Stimulated activated CD4-positive, alpha-beta T cell treated with anti-CD3 and anti-CD28 coated beads, TNF-alpha, amount 100 ng/mL, for 4 hours (primary cell): ENCODE data around the gene DDX20.
"Not testable (repeated sequence)": the region's sequence is repeated elsewhere in the genome, so short reads cannot be mapped to it uniquely, and the experiment has no call there.

Experiments
- DNase-seq, 3 experiments: peaks; one replicate each; pipeline ENCODE4 v3.0.0-alpha.2; 2020; ENCODE audit warnings: low read depth in 3 of 3

Gene DDX20

DNA sequence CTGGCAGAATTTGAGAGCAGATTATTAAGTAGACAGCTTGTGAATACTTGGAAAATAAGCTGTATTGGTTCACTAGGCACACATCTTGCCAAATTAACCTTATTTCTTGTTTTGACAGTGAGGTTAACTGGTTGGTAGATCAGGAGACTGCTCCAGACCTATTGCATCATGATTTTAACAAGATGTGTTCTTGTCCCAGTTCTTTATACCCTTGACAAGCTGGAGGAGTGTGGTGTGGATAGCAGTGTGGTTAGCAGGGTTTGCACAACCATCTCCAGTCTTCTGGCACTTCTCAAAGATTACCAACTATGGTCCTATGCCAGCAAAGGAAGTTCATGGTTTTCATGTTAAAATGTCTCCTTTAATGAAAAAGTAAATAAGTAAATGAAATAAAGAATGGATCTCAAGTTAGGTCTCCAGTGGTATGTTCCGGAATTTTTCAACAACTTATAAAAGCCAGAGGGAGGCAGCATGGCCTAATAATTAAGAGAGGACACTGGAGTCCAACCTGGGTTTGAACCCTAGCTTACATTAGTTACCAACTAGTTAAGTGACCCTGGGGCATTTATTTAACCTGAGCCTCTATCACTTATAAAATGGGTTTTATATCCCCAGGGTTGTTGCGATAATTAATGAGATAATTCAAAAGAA lies 34.1 kb downstream of the DDX20 start:
- no peak for DNase-seq

DNA sequence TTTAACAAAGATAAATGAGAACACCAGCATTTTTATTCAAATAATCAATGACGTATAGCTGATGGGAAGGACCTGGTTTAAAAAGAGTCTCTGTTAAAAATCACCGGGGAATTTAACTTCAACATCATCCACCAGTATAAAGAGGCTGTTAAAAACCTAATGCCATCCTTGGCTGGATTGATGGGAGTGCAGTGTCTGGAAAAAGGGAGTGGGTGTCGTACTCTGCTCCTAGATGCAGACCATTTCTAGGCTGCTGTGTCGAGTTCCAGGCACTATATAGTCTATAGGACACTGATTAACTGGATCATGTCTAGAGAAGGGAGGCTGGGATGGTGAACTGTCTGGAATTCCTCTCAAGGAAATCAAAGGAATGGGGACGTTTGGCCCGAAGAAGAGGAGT lies 36.1 kb downstream of the DDX20 start:
- no peak for DNase-seq

DNA sequence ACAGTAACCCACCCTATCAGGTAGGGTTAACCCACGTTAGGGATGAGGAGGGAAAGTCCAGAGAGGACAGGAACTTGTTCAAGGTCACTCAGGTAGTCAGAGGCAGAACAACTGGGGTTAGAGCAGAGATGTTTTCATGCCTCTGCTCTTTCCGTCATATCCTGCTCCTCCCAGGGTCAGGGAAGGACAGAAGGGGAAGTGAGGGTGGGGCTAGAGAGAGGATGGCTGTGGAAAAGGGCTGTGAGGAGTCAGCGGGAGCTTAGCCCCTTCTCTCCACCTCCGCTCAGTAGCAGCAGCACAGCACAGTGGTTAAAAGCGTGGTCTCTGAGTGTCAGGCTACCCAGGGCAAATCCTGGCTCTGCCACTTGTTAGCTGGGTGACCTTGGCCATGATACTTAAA lies 36.5 kb downstream of the DDX20 start:
- DNase-seq: no peak

DNA sequence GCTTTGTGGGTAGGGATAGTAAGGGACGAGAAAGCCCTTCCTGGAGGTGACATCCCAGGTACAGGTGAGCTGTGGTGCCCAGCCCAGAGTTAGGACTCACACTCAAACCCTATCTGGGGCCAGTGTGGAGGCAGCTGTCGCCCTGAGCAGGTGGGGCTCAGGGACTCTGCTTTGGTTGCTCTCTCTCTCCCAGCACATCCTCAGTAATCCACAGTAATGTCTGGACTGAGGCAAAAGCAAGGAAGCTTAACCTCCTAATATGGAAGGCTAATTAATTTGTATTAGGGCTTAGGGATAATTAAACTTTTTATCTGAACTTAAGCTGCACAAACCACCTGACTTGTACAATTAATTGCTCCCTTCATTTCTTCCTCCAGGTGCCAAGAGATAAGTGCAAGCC lies 38.2 kb downstream of the DDX20 start:
- no peak for DNase-seq

DNA sequence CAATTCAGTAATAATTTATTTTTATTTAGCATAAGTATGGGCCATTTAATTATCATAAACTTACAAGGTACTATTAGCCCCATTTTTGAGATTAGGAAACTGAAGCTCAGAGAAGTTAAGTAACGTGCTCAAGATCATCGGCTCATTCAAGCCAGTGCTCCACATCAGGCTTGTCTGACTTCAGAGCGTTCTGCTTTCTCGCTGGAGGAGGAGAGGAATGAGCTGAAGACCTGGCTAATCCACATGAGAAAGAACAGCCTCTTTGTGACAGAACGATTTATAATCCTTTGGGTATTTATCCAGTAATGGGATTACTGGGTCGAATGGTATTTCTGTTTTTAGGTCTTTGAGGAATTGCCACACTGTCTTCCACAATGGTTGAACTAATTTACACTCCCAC lies 39.7 kb downstream of the DDX20 start:
- no peak for DNase-seq

DNA sequence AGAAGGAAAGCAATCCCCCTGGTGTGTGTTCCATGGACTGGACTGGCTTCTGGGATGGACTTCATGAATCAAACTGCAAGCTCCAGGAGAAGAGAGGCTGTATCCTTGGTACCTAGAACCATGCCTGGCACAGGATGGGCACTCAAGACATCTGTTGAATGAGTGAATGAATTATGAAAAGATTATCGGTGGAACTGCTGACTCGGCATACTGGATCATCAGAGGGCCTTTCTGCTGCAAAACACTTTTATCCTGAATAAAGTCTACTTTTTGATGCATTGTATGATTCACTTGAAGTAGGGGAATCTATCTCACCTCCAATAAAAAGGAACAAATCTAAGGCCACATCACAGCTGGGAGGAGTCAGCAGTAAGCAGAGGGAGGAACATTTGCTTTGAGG lies 42.9 kb downstream of the DDX20 start:
- DNase-seq: no peak

DNA sequence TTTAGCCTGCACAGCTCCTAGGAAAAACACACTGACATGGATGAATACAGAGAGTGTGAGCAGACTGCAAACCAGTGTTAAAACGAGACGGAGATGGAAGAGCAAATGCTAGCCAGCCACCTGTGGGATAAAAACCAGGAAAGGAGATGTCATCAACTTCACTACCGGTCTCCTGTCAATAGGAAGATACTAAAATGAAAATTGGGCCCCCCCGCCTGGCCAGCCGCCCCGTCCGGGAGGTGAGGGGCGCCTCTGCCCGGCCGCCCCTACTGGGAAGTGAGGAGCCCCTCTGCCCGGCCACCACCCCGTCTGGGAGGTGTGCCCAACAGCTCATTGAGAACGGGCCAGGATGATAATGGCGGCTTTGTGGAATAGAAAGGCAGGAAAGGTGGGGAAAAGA lies 44.0 kb downstream of the DDX20 start:
- not testable (repeated sequence) for DNase-seq

DNA sequence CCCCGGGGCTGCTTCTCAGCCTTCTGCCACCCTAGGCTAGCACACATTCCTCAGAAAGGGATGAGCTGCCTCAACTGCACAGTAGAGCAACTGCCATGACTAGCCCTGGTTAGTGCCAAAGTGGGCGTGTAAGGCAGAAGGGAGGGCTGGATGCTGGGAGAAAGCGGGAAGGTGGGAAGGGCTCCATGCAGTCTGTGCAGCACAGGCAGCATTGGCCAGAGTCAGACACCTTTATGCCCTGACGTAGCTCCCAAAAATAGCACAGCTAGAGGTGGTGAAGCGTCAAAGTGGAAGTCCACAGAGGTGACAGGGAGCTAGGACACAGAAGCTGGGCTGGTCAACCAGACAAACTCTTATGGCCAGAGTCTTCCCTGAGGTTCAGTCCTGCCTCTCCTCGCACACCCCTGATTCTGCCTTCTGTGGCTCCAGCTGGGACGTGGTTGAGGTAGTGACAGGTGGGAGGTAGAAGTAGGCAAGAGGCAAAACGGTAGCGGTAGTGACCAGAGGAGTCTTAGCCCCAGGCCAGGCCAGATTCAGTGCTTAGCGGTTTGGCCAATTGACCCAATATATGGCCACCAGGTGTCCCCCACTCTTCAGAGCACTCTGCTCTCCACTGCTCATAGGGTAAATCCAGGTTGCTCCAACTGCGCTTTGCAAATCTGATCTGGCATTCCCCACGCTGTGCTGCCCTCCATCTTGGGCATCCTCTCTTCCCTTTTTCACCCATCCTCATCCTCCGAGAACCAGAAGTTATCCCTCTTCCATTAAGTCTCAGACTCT lies 45.6 kb downstream of the DDX20 start:
- DNase-seq: no peak

DNA sequence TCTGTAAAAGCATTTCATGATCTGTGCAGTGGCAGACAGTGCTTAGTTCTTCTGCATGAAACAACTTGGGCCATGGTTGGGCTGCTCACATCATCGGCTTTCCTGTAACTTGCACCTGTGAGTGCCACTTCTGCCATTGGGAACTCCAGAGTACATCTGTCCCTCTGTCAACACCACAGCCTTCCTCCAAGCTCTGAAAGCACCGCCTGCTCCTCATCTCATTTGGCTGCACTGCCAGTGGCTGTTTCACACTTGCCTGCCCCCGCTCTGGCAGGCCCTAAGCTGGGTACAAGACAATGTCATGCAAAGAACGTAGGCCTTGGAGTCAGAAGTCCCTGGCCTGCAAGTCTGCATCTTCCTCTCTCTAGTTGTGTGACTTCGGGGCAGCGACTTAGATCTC lies 46.4 kb downstream of the DDX20 start:
- no peak for DNase-seq

DNA sequence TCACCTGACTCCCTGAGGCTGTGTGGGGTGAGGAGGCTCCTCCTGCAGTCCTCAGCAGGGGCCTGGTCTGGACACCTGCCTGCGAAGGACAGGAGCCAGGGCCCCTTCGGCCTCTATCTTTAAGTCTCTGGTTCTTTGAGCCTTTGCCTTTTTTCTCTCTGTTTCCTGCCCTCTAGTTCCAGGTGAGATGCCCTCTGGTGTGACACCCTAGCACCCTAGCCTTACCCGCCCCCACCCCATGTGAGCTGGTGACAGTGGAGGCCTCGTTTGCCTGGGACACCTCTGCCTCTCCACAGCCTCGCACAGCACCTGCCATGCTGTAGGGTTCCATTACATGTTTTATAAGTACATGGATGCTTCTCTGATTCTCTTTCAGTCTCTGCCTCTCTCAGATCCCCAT lies 47.3 kb downstream of the DDX20 start:
- no peak for DNase-seq

DNA sequence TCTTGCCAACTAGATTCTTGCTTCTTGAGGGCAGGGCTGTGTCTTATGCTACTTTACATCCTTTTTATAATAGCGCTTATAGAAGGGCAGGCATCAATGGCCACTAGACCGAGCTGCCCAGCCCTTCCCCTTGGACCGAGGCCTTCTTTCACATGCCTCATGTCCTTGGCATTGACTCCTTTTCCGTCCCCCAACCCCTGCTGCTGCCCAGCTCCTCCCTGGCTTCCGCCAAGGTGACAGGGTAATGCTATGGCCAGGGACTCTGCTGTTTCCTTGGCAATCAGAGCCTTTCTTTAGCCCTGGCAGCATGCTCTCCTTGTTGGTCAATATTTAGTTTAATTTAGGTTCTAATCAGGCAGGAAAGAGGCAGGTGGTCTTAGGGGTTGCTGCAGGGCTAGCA lies 48.2 kb downstream of the DDX20 start:
- DNase-seq: no peak

DNA sequence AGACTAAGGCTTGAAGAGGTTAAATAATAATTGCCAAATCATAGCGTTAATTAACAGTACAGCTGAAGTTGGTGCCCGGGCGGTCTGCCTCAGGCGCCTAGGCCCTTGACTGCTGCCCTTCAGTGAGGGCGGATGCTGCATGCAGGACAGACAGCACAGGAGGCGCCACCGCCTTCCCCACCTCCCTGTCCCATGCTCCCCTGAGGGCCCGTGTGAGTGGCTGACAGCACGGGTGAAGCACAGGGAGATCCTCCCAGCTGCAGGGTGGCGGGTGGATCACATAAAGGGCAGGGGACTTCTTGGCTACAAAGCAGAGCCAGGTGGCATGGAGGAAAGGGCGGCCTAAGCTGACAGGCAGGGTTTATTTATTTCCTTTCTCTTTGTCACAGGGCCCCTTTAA lies 49.1 kb downstream of the DDX20 start:
- no peak for DNase-seq

DNA sequence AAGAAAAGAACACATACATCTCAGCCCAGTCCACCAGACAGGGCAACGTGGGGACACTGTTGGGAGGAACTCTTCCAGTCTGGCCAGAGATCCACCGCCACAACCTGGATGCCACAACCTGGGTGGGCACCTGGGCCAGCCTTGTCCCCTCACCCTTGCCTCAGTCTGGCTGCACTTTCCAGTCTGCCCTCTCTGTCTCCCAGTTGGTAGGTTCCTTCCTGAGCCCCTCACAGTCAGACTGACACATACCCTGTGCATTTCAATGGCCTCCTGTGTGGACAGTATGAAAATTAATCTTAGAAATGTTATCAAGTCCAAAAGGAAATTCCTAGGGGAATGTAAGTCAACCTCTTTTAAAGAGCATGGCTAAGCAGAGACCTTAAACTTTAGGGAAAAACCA lies 49.5 kb downstream of the DDX20 start:
- no peak for DNase-seq

DNA sequence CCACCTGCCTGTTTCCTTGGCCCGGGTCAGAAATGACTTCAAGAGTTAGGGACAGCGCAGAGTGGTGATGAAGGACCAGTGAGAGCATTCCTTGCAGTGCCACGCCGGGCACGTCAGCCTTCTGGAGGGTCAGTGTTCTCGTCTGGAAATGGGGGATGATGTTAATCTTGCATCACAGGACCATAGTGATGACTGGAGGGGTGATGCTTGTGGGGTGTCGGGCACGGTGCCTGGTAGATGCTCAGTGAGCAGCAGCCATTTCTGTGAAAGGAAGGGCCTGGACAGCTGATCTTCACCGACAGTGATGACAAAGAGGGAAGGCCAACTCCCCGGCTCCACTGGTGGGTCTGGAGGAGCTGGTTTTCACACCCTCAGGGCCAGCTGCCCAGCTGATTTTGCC lies 56.2 kb downstream of the DDX20 start:
- DNase-seq: no peak

DNA sequence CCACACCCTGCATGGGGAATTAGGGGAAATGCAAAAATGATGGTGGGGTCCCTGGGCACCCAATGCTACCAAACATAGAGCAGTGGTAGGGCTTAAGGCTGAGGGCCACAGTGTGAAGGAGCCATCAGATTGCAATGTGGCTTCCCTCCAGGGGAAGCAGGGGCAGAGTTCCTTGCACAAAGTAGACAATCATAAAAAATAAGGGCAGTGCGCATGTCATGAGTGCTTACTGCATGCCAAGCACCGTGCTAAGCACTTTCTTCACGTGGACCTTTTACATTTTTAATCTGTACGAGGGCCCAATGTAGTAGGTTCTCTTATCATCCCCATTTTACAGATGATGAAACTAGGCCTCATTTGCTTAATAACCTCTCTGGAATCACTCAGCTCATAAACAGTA lies 56.6 kb downstream of the DDX20 start:
- no peak for DNase-seq

DNA sequence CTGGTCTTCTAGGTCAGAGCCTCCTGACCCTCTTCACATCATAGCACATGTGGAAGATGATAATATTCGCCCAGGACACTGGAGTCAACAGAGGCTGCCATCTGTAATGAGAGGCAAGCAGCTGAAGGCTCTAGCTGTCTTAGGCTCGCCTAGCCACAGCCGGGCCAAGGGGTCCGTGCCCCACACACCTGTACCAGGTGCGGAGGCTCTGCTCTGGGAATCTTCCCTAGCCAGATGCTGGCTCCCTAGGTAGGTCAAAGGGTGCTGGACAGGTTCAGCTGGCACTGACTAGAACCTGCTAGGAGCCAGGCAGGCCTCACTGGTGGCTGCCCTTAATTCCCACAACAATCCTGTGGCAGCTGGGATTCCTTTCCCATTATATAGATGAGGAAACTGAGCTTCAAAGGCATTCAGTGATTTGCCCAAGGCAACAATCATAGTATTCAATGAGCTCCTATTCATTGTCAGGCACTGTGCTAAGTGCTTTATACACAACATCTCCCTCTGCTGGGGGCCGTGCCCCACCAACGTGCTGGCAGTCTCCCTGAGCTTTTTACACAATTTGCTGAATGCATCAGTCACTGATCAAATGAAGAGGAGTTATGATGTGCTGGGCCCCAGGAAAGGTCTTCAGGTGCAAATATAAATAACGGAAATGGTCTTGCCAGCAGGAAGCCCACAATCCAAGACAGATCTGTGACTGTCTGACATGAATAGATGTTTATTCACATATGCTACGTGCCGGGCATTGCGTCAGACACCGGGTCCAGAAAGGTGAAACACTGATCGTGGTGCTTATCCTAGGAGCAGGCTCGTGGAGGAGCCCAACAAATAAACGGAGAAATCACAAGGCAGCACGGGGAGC lies 58.0 kb downstream of the DDX20 start:
- DNase-seq: no peak

DNA sequence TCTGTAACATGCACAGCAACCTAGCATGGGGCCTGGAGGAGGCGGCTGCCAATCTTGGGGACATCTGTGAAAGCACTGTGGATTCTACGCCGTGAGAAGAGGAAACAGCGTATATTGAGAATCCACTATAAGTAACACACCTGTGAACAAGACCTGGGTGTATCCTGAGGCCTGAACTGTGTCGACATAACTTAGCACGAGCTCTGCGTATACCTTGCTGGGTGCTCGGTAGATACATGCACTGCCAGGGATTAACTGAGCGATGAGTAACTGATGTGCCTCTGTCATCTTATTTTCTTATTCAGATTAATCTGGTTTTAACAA lies 58.6 kb downstream of the DDX20 start:
- DNase-seq: no peak

DNA sequence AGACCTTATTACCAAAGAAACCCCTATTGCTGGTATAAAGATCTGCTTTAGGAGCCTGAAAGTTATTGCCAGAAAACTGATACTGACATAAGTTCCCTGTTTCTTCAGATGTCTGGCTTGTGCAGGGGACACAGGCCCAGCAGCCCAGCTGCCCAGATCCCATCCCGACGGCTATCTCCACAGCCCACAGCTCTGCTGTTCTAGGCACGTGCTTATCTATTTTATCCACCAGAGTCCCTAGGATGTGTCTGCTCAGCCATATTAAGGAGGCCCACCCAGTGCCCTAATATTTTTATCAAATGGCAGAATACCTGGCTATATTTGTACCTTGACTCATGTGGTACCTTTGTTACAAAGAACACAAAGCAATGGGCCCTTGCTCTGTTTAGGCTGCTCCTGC lies 58.9 kb downstream of the DDX20 start:
- no peak for DNase-seq
